Spleen (tissue), 7 donors: ENCODE measurements around the gene PLCB4.

Experiments
- CTCF ChIP-seq, 11 experiments: fragments of 200-600 bp in 7 of 11; fragments of 450-650 bp in 4 of 11; sonication (generic) in 4 of 11; IDR thresholded peaks in 8 of 11; conservative IDR thresholded peaks in 3 of 11; 1 replicate in 7 of 11; 2 replicates in 4 of 11; pipeline versions ENCODE4 v1.4.0 to v1.8.0; 2016 to 2021; ENCODE audit warnings: antibody characterized with exemption in 11 of 11, inconsistent platforms in 4 of 11, mild to moderate bottlenecking in 1 of 11
- POLR2A ChIP-seq, 3 donors: fragments of 450-650 bp; IDR thresholded peaks; one replicate each; pipeline ENCODE4 v1.5.1; 2017; ENCODE audit warnings: antibody characterized with exemption in 3 of 3, mild to moderate bottlenecking in 1 of 3
- POLR2AphosphoS5 ChIP-seq, 3 donors: sonication (generic); formaldehyde crosslinking; IDR thresholded peaks; one replicate each; pipeline ENCODE4 v1.5.1; 2017; ENCODE audit warnings: antibody characterized with exemption in 3 of 3
- donor health status: DM: no; HTN: no; CAD: no; lungs with moderate emphysema.
- donor health status: DM: no; HTN: no; CAD: no.
- donor health status: DM: no; HTN: no; CAD: no.

- TF ChIP-seq CTCF (IDR thresholded peaks at IDR 0.05 in 8 of 11, conservative IDR thresholded peaks at IDR 0.05 in 3 of 11): no peak
- TF ChIP-seq POLR2A (IDR thresholded peaks at IDR 0.05): no peak
- TF ChIP-seq POLR2AphosphoS5 (IDR thresholded peaks at IDR 0.05): no peak
Observed at GRCh38 chr20:9377007-9377406, 308.1 kb downstream of the PLCB4 start.
